ENCODE data around the gene MAGEB6.
"Not testable (repeated sequence)": the region's sequence is repeated elsewhere in the genome, so short reads cannot be mapped to it uniquely, and the experiment has no call there.

The MAGEB6 gene

GRCh38 chrX:26192204-26192603, at the start of gene MAGEB6:
Gene MAGEB6, plus strand, starts transcription at chrX:26192440. Its CDS starts 1,407 bp downstream, at chrX:26193847.
- DNase-seq (ENCODE audit: low spot score), result no peak

GRCh38 chrX:26146024-26146423, 46.2 kb upstream of the MAGEB6 start:
- DNase-seq (ENCODE audit: low spot score), result no peak

- DNase-seq (ENCODE audit: low spot score), result no peak
Measured at GRCh38 chrX:26160301-26160700, 31.9 kb upstream of the MAGEB6 start, which contains the start of gene MAGEB6B. Gene MAGEB6B, plus strand, starts transcription at chrX:26160601. Its CDS starts 0 bp downstream, at chrX:26160601.

- DNase-seq (ENCODE audit: low spot score), result no peak
Measured at GRCh38 chrX:26203561-26203960, 11.3 kb downstream of the MAGEB6 start.

GRCh38 chrX:26204717-26205116, 12.5 kb downstream of the MAGEB6 start:
- DNase-seq (ENCODE audit: low spot score), result not testable (repeated sequence)

GRCh38 chrX:26208012-26208411, 15.8 kb downstream of the MAGEB6 start:
- no peak for DNase-seq (ENCODE audit: low spot score)

GRCh38 chrX:26215869-26216268, 23.6 kb downstream of the MAGEB6 start, which contains the start of gene MAGEB5:
Gene MAGEB5, plus strand, starts transcription at chrX:26216169. Its CDS starts 1,133 bp downstream, at chrX:26217302.
- DNase-seq (ENCODE audit: low spot score), result no peak

- DNase-seq (ENCODE audit: low spot score), result no peak
Measured at GRCh38 chrX:26219351-26219750, 27.1 kb downstream of the MAGEB6 start.

- no peak for DNase-seq (ENCODE audit: low spot score)
Measured at GRCh38 chrX:26234177-26234576, 41.9 kb downstream of the MAGEB6 start.

Data from NAMALWA (cell line).